NCI-H1694 (cell line): ENCODE measurements around the gene DEAF1.

Experiments
- DNase-seq: peaks from one replicate; lab custom pipeline; 2025; lab: John Stamatoyannopoulos, UW

The DEAF1 gene

DNA sequence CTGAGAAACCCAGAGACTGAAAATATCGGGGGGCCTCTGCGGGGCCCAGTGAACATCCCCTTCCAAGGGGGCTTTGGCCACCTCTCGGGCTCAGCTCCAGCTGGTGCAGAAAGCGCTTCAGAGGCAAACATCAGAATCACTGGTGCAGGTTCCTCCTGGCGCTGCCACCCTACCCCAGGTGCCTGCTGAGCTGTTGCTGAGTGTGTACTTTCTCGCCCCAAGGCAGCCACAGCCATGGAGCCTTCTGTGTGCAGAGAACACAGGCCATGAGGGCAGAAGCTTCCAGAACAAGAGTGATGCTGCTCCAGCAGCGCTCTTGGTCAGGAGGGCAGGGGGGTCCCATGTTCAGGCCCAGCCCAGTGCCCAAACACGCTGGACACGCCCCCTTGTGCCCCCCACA, 51.7 kb downstream of the DEAF1 start:
- no peak for DNase-seq

DNA sequence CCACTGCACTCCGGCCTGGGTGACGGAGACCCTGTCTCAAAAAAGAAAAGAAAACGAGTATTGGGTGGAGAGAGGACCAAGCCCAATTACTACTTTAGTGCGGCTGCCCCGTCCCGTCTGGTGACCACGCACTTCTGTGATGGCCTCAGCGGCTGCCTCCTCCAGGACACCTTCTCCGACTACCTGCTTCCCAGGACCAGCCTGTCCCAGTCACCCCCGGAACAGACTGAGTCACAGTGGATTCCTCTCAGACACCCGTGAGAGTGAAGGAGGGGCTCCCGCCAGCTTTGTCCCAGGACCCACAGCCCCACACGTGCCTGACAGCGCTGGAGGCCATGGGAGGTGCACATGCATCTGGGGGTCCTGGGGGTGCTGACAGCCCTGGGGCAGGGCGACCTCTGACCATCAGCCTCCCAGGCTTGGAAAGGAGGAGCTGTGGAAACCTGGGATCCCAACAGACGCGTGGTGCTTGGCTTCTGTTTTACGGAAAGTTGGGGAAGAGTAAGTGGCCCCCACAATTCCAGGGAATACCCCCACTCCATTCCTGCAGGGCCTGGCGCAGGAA, 53.1 kb downstream of the DEAF1 start:
- no peak for DNase-seq

DNA sequence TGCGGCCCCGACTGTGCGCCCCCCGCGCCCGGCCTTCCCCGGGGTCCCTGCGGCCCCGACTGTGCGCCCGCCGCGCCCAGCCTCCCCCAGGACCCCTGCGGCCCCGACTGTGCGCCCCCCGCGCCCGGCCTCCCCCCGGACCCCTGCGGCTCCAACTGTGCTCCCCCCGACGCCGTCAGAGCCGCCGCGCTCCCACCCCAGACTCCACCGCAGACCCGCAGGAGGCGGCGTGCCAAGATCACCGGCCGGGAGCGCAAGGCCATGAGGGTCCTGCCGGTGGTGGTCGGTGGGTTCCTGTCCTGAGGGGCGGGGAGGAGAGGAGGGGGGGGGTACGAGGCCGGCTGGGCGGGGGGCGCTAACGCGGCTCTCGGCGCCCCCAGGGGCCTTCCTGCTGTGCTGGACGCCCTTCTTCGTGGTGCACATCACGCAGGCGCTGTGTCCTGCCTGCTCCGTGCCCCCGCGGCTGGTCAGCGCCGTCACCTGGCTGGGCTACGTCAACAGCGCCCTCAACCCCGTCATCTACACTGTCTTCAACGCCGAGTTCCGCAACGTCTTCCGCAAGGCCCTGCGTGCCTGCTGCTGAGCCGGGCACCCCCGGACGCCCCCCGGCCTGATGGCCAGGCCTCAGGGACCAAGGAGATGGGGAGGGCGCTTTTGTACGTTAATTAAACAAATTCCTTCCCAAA, 54.9 kb downstream of the DEAF1 start:
- DNase-seq, result no peak

DNA sequence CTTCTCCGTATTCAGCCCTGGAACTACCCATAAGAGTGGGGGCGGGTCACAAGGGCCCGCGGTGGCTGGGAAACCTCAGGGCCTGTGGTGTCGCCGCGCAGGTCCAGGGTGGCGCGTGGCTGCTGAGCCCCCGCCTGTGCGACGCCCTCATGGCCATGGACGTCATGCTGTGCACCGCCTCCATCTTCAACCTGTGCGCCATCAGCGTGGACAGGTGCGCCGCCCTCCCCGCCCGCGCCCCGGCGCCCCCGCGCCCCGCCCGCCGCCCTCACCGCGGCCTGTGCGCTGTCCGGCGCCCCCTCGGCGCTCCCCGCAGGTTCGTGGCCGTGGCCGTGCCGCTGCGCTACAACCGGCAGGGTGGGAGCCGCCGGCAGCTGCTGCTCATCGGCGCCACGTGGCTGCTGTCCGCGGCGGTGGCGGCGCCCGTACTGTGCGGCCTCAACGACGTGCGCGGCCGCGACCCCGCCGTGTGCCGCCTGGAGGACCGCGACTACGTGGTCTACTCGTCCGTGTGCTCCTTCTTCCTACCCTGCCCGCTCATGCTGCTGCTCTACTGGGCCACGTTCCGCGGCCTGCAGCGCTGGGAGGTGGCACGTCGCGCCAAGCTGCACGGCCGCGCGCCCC, 55.6 kb downstream of the DEAF1 start:
- DNase-seq, result no peak

DNA sequence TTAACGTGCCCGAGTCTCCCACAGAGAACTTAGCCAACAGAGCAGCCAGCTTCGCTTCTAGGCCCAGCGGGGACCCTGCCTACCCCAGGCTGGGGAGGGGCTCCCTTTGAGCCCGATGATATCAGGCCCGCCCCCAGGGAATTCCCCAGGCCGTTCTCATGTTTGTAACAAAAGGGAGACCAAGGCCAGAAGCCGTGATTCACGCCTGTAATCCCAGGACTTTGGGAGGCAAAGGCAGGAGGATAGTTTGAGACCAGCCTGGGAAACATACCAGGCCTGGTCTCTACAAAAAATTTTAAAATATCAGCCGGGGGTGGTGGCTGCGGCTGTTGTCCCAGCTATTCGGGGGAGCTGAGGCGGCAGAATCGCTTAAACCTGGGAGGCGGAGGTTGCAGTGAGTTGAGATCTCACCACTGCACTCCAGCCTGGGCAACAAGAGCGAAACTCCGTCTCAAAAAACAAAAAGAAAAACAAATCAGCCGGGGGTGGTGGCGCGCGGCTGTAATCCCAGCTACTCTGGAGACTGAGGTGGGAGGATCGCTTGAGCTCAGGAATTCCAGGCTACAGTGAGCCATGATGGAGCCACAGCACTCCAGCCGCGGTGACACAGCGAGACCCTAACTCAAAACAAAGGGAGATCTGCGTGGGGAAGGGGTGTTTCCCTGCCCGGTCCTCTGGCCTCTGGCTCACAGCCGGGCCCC, 56.2 kb downstream of the DEAF1 start:
- no peak for DNase-seq

DNA sequence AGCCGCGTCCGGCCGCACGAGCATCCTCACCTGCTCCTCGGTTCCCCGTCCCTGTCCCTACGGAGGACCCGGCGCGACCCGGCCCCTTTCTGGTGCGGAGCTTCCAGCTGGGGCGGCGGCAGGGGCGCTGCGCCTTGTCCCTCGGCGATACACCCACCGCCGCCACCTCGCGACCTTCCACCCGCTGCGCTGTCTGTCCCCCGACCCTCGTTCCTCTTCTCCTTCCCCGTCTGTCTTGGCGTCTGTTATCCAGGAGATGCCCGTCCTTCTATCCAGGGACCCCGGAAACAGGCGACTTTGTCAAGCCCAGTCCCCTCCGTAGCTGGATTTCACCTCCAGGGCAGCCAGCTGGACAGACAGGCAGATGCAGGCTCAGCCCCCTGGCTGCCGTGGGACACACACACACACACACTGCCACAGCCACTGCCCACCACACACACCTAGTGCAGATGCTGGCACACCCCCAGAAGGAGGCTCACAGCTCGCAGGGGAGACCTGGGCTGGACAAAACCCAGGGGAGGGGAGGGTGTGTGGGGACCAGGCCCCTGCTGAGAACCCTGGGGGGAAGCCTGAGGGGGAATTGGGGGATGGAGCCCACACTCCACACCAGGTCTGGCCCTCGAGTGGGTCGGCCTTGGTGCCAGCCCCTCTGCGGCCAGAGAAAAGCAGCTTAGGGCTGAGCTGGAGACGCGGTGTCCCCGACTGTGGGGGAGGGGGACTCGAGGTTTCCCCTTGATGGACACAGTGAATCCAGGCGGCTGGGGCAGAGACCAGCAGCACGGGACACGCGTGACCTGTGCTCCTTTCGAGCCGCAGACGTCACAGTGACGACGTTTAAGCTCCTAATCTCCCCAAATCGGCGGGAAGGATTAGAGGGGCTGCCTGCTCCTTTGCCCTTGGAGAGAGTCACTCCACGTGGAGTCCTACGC, 57.2 kb downstream of the DEAF1 start:
- DNase-seq, result no peak

DNA sequence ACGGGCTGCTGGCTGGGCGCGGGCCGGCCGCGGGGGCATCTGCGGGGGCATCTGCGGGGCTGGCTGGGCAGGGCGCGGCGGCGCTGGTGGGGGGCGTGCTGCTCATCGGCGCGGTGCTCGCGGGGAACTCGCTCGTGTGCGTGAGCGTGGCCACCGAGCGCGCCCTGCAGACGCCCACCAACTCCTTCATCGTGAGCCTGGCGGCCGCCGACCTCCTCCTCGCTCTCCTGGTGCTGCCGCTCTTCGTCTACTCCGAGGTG, 57.8 kb downstream of the DEAF1 start:
- DNase-seq, result no peak

DNA sequence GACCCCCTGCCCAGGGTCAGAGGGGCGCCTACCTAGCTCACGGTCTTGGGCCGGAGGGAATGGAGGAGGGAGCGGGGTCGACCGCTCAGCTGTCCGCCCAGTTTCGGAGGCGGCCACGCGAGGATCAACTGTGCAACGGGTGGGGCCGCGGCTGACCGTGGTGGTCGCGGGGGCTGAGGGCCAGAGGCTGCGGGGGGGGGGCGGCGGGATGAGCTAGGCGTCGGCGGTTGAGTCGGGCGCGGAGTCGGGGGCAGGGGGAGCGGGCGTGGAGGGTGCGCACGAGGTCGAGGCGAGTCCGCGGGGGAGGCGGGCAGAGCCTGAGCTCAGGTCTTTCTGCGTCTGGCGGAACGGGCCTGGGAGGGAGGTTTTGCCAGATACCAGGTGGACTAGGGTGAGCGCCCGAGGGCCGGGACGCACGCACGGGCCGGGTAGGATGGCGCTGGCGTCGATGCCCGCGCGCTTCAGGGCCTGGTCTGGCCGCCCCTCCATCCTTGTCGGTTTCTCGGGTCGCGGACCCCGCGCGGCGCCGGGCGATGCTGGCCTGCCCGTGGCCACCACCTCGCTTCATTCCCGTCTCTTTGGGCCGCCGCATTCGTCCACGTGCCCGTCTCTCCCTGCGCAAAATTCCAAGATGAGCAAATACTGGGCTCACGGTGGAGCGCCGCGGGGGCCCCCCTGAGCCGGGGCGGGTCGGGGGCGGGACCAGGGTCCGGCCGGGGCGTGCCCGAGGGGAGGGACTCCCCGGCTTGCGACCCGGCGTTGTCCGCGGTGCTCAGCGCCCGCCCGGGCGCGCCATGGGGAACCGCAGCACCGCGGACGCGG, 58.3 kb downstream of the DEAF1 start, which contains the start of gene DRD4:
TSS of gene DRD4 (plus strand) at position 759 of the 822 bp plus-strand sequence. CDS start at position 795, 36 bp downstream.
- no peak for DNase-seq

DNA sequence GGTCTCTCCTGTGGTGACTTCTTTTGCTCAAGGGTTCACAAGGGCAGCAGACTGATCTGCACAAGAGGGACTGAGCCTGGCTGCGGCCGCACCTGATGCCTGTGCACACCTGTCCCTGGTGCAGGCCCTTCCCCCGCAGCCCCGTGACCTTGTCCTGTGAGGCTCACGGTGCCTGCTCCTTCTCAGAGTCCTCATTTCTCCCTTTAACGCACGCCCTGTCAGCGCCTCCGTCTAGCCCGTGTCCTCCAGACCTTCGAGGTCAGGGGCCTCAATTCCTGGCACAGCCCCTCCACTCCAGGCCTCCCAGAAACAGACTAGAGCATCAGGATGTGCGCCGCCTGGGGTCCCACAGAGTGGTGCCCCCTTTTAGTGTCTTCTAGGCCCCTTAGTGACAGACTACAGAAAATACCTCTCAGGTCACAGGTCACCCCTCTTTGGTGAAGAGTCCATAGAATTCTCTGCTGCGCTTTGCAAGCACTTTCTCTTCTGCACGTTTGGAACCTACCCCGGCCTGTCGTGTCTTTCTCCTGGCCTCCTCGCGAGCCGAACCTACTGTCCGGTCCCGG, 59.0 kb downstream of the DEAF1 start:
- no peak for DNase-seq

DNA sequence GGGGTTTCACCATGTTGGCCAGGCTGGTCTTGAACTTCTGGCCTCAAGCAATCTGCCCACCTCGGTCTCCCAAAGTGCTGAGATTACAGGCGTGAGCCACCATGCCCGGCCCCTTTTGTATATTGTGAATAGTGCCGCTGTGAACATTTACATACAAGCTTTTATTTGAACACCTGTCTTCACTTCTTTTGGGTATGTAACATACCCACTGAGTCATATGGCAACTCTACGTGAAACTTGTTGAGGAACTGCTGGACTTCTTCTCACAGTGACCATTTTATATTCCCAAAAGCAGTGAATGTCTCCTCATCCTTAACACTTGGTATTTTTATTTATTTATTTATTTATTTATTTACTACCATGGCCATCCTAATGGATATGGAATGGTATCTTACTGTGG, 64.2 kb downstream of the DEAF1 start:
- DNase-seq, result no peak

DNA sequence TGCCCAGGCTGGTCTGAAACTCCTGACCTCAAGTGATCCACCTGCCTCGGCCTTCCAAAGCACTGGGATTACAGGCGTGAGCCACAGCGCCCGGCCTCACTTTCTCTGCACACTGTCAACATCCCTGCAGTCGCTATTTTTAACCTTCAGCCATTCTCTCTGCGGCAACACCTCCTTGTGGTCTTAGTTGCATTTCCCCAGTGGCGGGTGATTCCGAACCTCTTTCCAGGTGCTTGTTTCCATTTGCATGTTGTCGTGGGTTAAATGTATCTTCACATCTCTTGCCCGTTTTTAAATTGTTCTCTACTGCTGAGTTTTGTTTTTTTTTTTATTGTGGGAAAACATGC, 65.8 kb downstream of the DEAF1 start:
- DNase-seq, result no peak

DNA sequence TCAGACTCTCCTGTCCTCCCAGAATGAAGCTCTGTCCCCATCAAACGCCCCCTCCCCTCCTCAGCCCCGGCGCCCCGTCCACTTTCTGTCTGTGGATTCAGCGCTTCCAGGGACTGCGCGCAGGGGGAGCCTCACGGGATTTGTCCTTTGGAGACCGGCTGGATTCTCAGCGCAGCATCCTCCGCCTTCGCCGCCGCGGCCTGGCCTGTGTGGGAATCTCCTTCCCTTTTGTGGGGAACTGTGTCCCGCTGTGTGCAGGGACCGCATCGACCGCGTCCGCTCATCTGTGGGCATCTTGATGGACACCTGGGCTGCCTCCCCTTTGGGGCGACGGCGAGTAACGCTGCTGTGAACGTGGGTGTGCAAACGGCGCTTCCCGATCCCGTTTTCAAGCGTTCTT, 67.0 kb downstream of the DEAF1 start:
- DNase-seq, result no peak

DNA sequence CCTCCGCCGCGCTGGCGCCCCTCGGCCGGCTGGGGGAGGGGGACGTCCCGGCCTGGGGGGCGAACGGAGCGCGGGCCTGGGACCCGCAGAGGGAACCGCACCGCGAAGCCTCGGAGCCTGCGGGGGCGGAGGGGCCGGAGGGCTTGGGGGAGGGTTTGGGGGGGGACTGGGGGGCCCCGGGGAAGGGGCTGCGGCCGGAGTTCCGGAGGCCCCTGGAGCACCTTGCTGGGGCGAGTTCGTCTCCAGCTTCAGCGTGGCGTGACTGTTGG, 67.8 kb downstream of the DEAF1 start:
- no peak for DNase-seq

DNA sequence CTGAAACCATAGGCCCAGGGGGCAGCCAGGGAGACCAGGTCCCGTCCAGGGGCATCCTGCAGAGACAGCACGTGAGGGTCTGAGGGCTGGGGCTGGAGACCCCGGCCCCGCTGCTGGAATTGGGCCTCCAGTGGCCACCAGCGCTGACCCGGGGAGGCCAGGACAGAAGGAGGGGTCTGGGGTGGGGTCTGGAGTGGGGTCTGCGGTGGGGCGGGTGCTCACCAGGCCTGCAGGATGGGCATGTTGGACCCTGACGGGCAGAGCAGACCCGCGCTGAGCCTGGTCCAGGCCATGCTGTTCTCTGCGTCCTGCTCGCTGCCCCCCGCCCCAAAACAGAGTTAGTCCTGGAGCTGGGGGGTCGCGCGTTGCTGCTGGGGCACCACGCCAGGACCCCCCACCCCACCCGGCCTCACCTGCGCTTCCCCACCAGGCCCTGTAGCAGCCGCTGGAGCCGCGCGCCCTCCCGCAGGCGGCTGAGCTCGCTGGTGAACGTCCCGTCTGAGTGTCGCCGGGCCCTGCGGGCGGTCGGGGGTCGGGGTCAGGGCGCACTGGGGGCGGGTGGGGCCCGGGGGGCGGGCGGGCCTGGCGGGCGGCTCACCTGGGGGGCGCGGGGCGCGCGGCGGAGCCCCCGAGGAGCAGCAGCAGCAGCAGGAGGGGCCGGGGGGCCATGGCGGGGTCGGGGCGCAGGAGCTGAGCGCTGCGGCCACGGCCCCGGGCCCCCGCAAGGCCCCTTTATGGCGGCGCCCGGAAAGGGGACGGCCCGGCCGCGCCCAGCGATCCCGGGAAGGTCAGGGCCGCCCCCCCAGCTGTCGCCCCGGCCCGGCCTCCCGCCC, 68.3 kb downstream of the DEAF1 start, which contains the start of gene SCT:
TSS of gene SCT (minus strand) at position 707 of the 833 bp plus-strand sequence. CDS start at position 669, 38 bp downstream.
- no peak for DNase-seq

DNA sequence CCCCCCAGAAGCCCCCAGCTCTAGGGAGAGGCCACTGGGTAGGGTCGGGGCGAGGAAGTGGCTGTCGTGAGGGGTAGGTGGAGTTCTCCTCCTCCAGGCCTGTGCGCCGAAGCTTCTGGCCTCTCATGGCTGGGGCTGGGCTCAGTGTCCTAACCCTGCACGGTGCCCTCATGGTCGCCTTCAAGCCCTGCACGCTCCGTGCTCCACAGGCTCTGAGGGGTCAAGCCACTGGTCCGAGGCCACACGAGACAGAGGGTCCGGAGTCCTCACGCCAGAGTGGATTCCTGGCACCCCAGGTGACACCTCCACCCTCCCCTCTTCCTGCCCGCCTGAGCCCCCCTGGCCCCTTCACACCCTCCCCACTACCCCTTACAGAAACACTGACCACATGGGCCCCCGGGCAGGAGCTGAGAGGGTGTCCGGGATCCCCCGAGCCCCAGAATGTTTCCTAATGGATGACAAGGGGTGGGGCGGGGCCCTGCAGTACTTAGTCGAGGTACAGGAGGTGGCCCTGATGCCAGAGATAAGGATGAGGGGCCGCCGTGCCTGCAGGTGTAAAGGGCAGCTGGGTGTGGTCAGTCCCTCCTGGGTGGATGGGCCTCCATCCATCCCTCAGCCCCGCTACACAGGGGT, 69.3 kb downstream of the DEAF1 start:
- no peak for DNase-seq

DNA sequence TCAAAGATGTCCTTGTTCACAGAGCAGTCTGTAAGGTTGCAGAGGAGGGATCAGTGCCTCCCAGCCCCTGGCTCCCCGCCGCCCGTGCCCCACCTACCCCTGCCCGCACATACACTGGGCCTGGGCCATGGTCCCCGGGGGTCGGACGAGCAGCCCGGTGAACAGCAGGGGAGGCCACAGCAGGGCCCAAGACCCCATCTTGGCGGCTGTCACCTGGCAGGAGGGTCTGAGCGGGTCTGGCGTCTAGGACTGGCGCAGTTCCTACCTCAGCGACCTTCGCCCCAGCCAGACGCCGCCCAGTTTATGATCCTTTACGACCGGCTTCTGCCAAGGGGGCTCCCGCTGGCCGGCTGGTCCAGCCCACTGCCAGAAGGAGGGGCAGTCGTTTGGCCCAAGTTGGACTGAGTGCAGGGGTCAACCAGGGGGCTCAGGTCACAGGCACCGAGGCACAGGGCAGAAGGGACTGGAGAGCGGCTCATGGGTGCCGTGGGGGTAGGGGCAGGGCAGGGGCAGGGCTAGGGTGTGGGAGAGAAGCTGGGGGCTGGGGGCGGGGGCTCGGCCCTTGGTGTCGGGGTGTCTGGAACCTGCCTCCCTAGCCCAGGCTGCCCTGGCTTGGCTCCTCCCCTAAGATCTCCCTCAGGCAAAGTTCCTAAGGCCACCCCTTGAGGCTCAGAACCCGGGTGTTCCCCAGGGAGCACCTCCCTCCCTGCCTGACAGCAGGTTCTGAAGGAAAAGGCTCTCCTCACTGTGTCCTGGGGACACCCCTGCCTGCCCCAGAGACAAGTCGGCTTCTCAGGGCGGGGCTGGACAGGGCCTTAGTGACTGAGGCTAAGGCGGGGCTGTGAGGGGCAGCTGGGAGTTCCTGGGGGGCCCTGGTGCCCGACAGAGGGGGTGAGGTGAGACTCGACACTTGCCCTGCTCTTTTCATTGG, 70.1 kb downstream of the DEAF1 start, which contains the start of gene CDHR5:
TSS of gene CDHR5 (minus strand) at position 251 of the 931 bp plus-strand sequence. CDS start at position 198, 53 bp downstream.
- no peak for DNase-seq

DNA sequence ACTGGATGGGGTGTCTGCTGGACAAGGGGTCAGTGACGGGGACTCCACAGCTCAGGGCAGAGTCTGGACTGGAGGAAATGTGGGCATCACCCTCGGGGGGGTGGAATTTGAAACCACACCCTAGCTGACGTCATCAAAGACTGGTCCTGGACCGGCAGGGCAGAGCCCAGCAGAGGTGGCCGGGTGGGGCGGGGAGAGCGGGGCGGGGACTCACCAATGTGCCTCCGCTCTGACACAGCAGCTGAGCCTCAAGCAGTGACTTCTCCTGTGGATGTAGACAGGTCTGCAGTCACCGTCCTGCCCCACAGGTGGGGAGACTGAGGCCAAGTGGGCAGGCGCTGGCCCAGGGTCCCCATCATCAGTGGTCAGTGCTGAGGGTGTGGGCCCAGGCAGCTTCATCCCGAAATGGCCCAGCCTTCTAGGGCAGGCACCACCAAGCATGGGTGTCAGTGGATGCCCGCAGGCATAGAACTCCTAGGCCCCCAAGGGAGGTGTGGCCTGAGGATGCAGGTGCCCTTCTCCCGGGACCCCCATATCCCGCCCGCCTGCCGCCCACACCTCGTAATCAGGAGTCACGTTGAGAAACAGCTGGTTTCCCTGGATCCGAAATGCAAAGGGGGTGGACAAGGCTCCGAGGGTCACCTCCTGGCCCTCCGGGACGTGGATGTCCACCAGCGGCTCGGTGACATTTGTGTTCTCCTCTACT, 70.9 kb downstream of the DEAF1 start:
- no peak for DNase-seq

DNA sequence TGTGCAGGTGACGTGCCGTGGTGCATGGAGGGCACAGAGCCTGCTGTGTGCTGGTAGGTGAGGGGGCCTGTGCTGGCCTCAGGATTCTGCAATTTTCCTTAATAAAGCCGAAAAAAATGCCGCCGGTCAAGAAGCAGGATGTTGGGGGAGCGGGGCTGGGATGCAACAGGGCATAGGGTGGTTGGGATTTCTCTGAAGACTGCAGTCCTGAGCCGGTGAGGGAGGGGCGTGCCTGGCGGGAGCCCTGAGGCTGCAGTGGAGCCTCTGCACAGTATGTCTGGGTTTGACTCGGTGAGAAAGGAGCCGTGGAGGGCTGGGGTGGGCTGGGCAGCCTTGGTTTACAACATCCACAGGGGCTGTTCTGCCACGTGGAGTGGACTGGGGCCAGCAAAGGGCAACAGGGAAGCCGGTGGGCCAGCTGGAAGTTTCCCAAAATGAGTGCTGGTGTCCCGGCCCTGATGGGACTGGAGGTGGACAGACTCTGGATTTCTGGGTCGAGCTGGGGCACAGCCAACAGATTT, 71.6 kb downstream of the DEAF1 start:
- no peak for DNase-seq
